Stimulated activated CD4-positive, alpha-beta T cell treated with anti-CD3 and anti-CD28 coated beads, Interleukin-12 subunit alpha, Interleukin-12 subunit beta, amount 100 ng/mL, for 4 hours (primary cell): Measurements from ENCODE around the gene SAMD11.
"Not testable (repeated sequence)": the region's sequence is repeated elsewhere in the genome, so short reads cannot be mapped to it uniquely, and the experiment has no call there.

ENCODE experiments used
- DNase-seq: peaks from one replicate; pipeline ENCODE4 v3.0.0-alpha.2; 2020

Gene SAMD11

GRCh38 chr1:946811-947210 lies 23.1 kb downstream of the SAMD11 start:
- DNase-seq, result not testable (repeated sequence)

DNA sequence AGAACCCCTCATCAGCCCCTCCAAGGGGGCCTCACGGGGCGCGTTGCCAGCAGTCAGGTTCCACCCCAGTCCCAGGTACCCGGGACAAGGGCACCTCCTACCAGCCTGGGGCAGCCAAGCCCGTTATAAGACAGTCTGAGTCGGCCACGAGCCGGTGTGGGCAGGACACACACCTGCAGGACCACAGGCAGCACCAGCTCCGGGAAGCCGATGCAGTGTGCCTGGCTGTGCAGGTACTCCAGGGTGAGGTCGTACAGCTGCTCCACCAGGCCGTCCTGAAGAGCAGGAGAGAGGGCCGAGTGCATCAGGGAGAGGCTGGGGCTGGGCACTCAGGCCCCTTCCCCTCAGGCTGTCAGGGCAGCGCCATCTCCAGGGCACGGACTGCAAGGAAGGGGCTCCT lies 24.2 kb downstream of the SAMD11 start:
- no peak for DNase-seq

DNA sequence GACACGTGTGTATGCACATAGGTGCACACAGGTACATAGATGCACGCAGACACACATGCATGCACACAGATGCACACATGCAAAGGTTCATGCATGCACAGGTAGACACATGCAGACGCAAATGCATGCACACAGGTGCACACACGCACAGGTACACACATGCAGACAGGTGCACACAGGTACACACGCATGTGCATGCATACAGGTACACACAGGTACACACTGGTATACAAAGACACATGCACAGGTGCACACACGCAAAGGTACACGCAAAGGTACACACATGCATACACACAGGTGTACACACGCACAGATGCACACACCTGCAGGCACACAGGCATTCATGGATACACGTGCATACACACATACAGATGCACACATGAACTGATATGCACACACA lies 26.5 kb downstream of the SAMD11 start:
- DNase-seq, result no peak

GRCh38 chr1:950881-951280 lies 27.2 kb downstream of the SAMD11 start:
- DNase-seq, result no peak

DNA sequence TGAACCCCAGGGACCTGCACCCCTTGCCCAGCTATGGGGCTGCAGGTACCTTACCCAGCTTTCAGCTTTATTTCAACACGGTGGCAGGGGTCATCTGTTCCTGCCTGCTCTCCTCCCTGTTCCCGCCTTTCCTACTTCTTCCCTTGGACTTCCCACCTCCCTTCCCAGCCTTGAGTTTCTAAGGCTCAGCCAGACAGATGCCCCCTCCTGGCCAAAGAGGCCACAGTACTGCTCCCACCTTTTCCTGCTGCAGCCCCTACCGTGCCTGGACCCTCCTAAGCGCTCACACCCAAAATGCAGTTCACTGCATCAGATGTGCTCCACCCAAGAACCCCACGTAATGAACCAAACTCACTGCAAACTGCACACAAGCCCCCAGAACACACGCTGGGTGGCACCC lies 27.6 kb downstream of the SAMD11 start:
- DNase-seq, result no peak

DNA sequence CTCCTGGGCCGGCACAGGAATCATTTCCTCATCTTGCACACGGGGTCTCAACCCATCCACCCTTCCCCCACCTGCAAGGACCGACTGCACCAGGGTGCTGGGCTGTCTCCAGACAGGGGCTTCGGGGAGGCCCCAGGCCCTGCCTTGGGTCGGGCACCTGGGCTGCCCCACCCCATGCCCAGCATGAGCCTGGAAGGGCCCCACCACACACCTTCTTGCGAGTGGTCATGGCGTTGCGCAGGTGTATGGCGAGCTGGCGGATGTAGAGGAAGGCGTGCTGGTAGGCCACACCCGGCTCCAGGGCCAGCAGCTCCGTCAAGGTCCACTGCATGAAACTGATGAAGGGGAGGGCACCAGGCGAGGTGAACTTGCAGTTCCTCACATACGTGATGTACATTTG lies 28.5 kb downstream of the SAMD11 start:
- DNase-seq, result no peak

GRCh38 chr1:952603-953002 lies 28.9 kb downstream of the SAMD11 start:
- no peak for DNase-seq

GRCh38 chr1:953524-954320 lies 30.0 kb downstream of the SAMD11 start:
- DNase-seq, result no peak

DNA sequence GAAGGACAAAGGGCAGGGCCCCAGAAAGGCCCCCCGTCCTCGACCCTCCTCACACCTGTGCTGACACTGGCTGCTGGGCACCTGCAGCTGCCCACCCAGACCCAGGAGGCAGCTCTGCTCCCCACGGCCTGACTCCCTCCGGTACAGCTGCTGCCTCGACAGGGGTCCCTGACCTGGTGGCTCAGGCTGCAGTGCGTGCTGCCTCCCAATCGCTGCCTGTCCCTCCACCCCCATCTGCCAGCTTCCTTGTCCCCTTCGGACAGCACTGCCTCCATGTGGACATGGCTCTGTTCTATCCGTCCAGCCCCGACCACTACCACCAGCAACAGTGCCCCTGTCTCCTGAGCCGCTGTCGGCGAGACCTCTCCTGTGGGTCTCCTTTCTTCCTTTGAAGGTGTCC lies 31.2 kb downstream of the SAMD11 start:
- DNase-seq, result no peak

- DNase-seq, result no peak
These were observed 31.8 kb downstream of the SAMD11 start for GRCh38 chr1:955474-955873.

GRCh38 chr1:956636-957035 lies 32.9 kb downstream of the SAMD11 start:
- no peak for DNase-seq

DNA sequence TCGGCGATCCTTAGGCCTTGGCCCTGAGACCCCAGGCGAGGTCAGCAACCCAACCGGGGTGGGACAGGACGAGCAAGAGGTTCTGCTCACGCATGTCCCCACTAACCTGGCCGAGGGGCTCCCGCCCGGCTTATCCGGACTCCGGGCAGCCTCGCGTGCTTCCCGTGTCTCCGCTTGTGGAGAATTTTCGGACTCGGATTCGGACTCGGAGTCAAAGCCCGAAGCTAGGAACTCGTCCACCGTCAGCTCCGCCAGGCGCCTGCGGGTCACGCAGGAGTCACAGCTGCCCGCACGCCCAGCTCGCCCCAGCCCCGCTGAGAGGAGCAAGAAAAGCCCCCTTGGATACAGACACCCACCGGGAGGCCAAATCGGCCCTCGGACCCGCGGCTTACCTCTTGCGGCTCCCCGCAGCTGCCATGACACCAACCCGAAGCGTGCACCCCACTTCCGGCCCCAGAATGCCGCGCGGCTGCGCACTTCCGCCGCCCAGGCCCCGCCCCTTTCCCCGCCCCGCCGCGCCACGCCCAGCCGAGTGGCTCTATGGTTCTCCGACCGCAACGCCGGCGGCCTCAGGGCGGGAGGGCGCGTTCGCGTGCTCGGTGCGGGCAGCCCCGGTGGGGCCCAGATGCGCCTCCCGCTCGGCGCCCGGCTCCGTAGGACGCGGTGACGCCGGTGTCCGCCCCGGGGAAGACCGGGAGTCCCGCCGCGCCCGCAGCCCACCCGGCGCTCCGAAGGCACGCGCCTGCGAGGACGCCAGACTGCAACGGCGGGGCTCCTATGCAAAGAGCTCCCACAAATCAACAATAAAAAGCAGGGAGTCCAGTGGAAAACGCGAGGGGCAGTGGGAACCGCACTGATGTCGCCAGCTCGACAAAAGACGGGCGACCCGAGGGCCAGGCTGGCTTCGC lies 35.4 kb downstream of the SAMD11 start, which contains the start of gene NOC2L:
Gene NOC2L, minus strand, starts transcription at position 434 of the 908 bp plus-strand sequence. Its CDS starts 16 bp downstream, at position 418.
- peak; percentile 99 for DNase-seq

- DNase-seq, result no peak
These were observed 36.1 kb downstream of the SAMD11 start for GRCh38 chr1:959731-960362.

DNA sequence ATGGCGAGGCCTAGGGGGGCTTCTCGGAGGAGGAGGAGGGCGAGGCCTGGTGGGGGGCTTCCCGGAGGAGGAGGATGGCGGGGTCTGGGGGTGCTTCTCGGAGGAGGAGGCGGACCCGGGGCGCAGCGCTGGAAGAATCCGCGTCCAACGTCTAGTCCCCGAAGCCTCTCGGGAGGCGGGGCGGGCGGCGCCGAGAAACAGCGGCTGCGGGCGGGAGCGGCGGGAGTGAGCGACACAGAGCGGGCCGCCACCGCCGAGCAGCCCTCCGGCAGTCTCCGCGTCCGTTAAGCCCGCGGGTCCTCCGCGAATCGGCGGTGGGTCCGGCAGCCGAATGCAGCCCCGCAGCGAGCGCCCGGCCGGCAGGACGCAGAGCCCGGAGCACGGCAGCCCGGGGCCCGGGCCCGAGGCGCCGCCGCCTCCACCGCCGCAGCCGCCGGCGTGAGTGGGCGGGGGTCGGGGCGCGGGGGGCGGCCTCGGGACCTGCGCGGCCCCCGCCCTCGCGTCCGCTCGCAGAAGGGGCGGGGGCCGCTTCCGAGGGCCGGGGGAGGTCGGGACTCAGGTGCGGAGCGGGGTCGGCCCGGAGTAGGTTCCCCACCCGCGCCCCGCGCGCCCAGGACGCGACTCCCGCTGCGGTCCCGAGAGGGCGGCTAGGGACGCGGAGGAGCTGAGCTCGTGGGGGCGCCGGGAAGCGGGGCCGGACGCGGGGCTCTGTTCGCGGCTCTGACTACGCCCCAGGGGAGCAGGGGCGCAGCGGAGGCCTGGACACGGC lies 36.8 kb downstream of the SAMD11 start, which contains the start of gene KLHL17:
Gene KLHL17, plus strand, starts transcription at position 222 of the 769 bp plus-strand sequence. Its CDS starts 110 bp downstream, at position 332.
- peak; percentile 83 for DNase-seq

DNA sequence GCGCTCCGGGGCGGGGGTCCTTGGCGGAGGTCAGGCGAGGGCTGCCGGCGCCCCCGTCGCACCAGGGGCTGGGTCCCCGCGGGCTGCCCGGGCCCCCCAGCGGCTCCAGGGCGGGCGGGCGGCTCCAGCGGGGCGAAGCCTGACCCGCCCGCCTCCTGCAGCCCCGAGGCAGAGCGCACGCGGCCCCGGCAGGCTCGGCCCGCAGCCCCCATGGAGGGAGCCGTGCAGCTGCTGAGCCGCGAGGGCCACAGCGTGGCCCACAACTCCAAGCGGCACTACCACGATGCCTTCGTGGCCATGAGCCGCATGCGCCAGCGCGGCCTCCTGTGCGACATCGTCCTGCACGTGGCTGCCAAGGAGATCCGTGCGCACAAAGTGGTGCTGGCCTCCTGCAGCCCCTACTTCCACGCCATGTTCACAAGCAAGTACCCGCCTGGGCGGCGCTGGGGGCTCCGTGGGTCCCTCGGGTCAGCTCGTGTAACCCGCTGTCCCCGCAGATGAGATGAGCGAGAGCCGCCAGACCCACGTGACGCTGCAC lies 37.5 kb downstream of the SAMD11 start:
- DNase-seq, result no peak

DNA sequence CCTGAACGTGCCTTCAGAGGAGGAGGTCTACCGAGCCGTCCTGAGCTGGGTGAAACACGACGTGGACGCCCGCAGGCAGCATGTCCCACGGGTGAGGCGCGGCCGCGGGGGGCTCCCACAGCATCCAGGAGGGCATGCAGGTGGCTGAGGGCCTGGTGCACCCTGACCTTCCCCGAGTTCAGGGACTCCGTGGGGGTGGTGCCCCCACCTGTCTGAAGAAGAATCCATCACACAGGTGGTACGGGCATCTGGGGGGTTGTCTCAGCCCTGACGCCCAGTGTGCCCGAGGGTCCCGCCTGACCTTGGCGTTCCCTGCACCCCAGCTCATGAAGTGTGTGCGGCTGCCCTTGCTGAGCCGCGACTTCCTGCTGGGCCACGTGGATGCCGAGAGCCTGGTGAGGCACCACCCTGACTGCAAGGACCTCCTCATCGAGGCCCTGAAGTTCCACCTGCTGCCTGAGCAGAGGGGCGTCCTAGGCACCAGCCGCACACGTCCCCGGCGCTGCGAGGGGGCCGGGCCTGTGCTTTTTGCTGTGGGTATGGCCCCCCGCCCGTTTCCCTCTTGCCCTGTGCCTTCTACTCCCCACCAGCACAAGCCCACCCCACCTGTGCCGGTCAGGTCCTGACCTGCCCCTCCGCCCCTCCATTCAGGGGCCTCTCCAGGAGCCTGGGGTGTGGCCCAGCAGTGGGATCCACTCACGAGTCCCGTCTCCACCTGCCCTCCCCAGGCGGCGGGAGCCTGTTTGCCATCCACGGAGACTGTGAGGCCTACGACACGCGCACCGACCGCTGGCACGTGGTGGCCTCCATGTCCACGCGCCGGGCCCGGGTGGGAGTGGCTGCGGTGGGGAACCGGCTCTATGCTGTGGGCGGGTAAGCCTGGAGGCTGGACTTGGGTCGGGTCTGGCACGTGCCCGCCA lies 38.9 kb downstream of the SAMD11 start:
- DNase-seq, result no peak

DNA sequence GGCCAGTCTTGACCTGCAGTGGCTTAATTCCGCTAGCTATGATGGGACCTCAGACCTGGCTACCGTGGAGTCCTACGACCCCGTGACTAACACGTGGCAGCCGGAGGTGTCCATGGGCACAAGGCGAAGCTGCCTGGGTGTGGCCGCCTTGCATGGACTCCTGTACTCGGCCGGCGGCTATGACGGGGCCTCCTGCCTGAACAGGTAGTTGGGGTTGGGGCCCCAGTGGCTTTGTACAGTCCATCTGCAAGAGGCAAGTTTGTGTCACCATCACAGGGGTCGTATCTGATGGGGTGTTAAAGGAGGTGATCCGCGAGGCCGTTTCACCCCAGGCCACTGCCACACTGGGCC lies 39.6 kb downstream of the SAMD11 start:
- DNase-seq, result no peak

DNA sequence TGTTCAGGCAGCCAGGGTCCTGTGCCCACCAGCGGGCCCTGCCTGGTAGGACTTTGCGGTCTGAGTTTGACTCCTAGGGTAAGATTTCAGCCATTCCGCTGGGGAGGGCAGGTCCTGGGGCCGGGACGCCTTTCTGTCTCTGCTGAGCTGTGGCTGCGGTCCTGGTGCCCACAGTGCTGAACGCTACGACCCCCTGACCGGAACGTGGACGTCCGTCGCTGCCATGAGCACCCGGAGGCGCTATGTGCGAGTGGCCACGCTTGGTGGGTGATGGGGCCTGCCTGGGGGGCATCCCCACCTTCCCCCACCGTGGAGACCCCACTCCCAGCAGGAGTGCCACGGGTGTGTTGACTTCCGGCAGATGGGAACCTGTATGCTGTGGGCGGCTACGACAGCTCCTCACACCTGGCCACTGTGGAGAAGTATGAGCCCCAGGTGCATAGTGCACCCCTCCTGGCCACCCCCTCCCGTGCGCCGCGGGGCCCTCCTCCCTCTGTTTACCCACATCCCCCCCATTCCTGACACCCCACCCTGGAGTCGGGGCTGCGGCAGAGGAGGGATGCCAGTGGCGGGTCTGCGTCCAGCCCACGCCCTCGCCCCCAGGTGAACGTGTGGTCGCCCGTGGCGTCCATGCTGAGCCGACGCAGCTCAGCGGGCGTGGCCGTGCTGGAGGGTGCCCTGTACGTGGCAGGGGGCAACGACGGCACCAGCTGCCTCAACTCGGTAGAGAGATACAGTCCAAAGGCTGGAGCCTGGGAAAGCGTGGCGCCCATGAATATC lies 40.2 kb downstream of the SAMD11 start:
- no peak for DNase-seq

GRCh38 chr1:964691-965525 lies 41.2 kb downstream of the SAMD11 start:
- DNase-seq, result no peak
